ENCODE data around the gene GSTT2B.
"Not testable (repeated sequence)": the region's sequence is repeated elsewhere in the genome, so short reads cannot be mapped to it uniquely, and the experiment has no call there.

The GSTT2B gene

GRCh38 chr22:23910496-23911190 lies 50.4 kb downstream of the GSTT2B start:
- no peak for DNase-seq (ENCODE audit: low spot score)
- Mint-ChIP-seq H3K4me1 (ENCODE audit: low read depth) (peaks cover 10% of the 10 kb centered on the region), H3K36me3 (ENCODE audit: low read depth) (peaks cover 3% of the 10 kb centered on the region), H3K27ac (no peak overlapping the region), H3K9me3 (no peaks in the 10 kb centered on the region), H3K27me3 (ENCODE audit: low read depth) (peaks cover 4% of the 10 kb centered on the region), H3K4me3 (no peak overlapping the region)

GRCh38 chr22:23909296-23909898 lies 51.6 kb downstream of the GSTT2B start:
- Mint-ChIP-seq H3K4me1 (ENCODE audit: low read depth) (peaks cover 17% of the 10 kb centered on the region), H3K9me3 (no peaks in the 10 kb centered on the region), H3K36me3 (ENCODE audit: low read depth) (peaks cover 3% of the 10 kb centered on the region), H3K27me3 (ENCODE audit: low read depth) (peaks cover 11% of the 10 kb centered on the region), H3K4me3 (no peak overlapping the region), H3K27ac (no peak overlapping the region)
- DNase-seq (ENCODE audit: low spot score) = no peak

DNA sequence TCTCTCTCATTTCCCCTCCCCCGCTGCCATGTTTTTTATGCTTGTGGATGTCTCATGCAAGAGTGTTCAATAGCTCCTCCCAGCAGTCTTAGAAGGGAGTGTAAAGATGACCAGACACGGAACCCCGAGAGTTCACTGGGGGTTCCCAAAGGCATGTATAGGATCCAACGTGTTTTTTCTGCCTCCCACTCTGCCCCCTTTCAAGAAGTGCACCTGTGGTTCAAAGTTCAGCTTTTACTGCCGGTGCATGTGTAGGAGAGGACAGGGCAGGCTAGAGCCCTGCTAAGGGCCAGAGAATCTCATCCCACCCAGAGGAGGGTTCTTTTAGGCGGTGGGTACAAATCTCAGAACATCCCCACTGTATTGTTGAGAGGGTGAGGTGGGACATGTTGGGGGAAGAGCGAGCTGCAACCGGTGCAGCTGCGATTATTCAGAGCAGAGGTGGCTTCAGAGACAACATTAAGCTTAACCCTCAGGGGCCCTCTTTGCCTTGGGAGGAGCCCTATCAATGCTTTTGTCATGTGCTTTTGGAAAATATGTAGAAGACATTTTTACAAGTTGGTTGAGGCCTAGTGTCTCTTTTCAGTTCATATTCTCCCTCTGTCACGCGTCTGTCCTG lies 52.3 kb downstream of the GSTT2B start:
- peaks cover 16% of the 10 kb centered on the region for H3K4me1 Mint-ChIP-seq (ENCODE audit: low read depth)
- no peak overlapping the region for H3K4me3 Mint-ChIP-seq
- H3K36me3 Mint-ChIP-seq (ENCODE audit: low read depth) = peaks cover 3% of the 10 kb centered on the region
- H3K27ac Mint-ChIP-seq = no peak overlapping the region
- no peaks in the 10 kb centered on the region for H3K9me3 Mint-ChIP-seq
- peaks cover 11% of the 10 kb centered on the region for H3K27me3 Mint-ChIP-seq (ENCODE audit: low read depth)
- no peak for DNase-seq (ENCODE audit: low spot score)

DNA sequence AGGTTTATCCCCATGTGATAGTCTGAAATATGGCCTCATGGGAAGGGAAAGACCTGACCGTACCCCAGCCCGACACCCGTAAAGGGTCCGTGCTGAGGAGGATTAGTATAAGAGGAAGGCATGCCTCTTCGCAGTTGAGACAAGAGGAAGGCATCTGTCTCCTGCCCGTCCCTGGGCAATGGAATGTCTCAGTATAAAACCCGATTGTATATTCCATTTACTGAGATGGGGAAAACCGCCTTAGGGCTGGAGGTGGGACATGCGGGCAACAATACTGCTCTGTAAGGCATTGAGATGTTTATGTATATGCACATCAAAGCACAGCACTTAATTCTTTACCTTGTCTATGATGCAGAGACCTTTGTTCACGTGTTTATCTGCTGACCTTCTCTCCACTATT lies 53.6 kb downstream of the GSTT2B start:
- not testable (repeated sequence) for DNase-seq (ENCODE audit: low spot score); H3K9me3 Mint-ChIP-seq; H3K4me3 Mint-ChIP-seq; H3K4me1 Mint-ChIP-seq (ENCODE audit: low read depth); H3K27ac Mint-ChIP-seq; H3K36me3 Mint-ChIP-seq (ENCODE audit: low read depth)
- H3K27me3 Mint-ChIP-seq (ENCODE audit: low read depth) = peaks cover 11% of the 10 kb centered on the region

Measured in T-helper 2 cell treated with Interferon-gamma antibody and Interleukin-4, amounts not matched to agents 5 μg/mL and 100 μg/mL, for 36 hours (primary cell).